ENCODE results near the gene GLB1L3.

The GLB1L3 gene

GRCh38 chr11:134346101-134346975 lies 70.2 kb downstream of the GLB1L3 start:
- DNase-seq = no peak

GRCh38 chr11:134346976-134347350 lies 70.8 kb downstream of the GLB1L3 start:
- no peak for DNase-seq

GRCh38 chr11:134347441-134347840 lies 71.3 kb downstream of the GLB1L3 start:
- DNase-seq = no peak

GRCh38 chr11:134349109-134349801 lies 73.1 kb downstream of the GLB1L3 start:
- no peak for DNase-seq

- no peak for DNase-seq
Observed at GRCh38 chr11:134349802-134350355, 73.7 kb downstream of the GLB1L3 start.

- no peak for DNase-seq
Observed at GRCh38 chr11:134350381-134350780, 74.2 kb downstream of the GLB1L3 start.

- no peak for DNase-seq
Observed at GRCh38 chr11:134352111-134352510, 75.9 kb downstream of the GLB1L3 start.

- DNase-seq = no peak
Observed at GRCh38 chr11:134355136-134355535, 79.0 kb downstream of the GLB1L3 start.

GRCh38 chr11:134355656-134356055 lies 79.5 kb downstream of the GLB1L3 start:
- no peak for DNase-seq

GRCh38 chr11:134356656-134357544 lies 80.7 kb downstream of the GLB1L3 start:
- DNase-seq = no peak

GRCh38 chr11:134357545-134357839 lies 81.3 kb downstream of the GLB1L3 start:
- no peak for DNase-seq

- DNase-seq = no peak
Observed at GRCh38 chr11:134358165-134358855, 82.1 kb downstream of the GLB1L3 start.

GRCh38 chr11:134358856-134359490 lies 82.8 kb downstream of the GLB1L3 start:
- DNase-seq = no peak

GRCh38 chr11:134359646-134360045 lies 83.5 kb downstream of the GLB1L3 start:
- DNase-seq = no peak

- DNase-seq = peak; percentile 15
Observed at GRCh38 chr11:134360050-134360835, 84.1 kb downstream of the GLB1L3 start.

GRCh38 chr11:134361661-134362060 lies 85.5 kb downstream of the GLB1L3 start:
- DNase-seq = no peak

GRCh38 chr11:134362192-134362901 lies 86.2 kb downstream of the GLB1L3 start:
- DNase-seq = no peak

GRCh38 chr11:134363161-134363560 lies 87.0 kb downstream of the GLB1L3 start:
- DNase-seq = no peak

GRCh38 chr11:134363592-134363991 lies 87.4 kb downstream of the GLB1L3 start:
- DNase-seq = no peak

GRCh38 chr11:134364261-134364660 lies 88.1 kb downstream of the GLB1L3 start:
- no peak for DNase-seq

All from NCI-H510A (cell line).